Vagina (tissue), 2 donors: ENCODE results near the gene MTUS2.

Experiments used
- POLR2A ChIP-seq, 2 donors: fragments of 450-650 bp; IDR thresholded peaks; one replicate each; pipeline ENCODE4 v1.6.1; 2017; ENCODE audit warnings: antibody characterized with exemption in 2 of 2, mild to moderate bottlenecking in 2 of 2, moderate library complexity in 2 of 2
- POLR2AphosphoS5 ChIP-seq, 2 donors: sonication (generic); formaldehyde crosslinking; IDR thresholded peaks; one replicate each; pipeline ENCODE4 v1.9.0; 2017; ENCODE audit warnings: antibody characterized with exemption in 2 of 2, mild to moderate bottlenecking in 2 of 2, low read depth in 1 of 2; ENCODE audit not compliant: insufficient read depth in 1 of 2
- TF ChIP-seq, protein P1 (sequence below), 3 experiments: fragments of 450-650 bp in 2 of 3; fragments of 200-600 bp in 1 of 3; sonication (generic) in 1 of 3; IDR thresholded peaks; one replicate each; pipeline ENCODE4 v1.5.1; 2017 to 2019; ENCODE audit warnings: antibody characterized with exemption in 3 of 3, mild to moderate bottlenecking in 2 of 3, moderate library complexity in 2 of 3

DNA sequence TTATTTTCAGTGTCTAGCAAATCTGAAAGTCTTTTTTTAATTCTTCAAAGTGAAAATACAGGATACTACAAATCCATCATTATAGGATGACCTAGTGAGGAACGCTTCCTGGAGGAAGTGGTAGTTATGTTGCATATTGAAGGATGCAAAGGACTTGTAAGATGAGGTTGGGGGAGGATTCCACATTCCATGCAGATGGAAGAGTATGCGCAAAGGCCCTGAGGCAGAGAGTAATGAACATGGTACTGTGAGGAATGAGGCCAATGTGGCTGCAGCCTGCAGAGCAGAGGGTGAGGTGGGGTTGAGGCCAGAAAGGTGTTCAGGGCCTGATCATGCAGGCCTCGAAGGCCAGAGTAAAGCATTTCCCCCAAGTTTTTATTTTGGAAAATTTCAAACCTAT lies 202.8 kb downstream of the MTUS2 start:
- TF ChIP-seq, protein P1, sequence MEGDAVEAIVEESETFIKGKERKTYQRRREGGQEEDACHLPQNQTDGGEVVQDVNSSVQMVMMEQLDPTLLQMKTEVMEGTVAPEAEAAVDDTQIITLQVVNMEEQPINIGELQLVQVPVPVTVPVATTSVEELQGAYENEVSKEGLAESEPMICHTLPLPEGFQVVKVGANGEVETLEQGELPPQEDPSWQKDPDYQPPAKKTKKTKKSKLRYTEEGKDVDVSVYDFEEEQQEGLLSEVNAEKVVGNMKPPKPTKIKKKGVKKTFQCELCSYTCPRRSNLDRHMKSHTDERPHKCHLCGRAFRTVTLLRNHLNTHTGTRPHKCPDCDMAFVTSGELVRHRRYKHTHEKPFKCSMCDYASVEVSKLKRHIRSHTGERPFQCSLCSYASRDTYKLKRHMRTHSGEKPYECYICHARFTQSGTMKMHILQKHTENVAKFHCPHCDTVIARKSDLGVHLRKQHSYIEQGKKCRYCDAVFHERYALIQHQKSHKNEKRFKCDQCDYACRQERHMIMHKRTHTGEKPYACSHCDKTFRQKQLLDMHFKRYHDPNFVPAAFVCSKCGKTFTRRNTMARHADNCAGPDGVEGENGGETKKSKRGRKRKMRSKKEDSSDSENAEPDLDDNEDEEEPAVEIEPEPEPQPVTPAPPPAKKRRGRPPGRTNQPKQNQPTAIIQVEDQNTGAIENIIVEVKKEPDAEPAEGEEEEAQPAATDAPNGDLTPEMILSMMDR (IDR thresholded peaks at IDR 0.05), result no peak
- no peak for TF ChIP-seq POLR2AphosphoS5 (IDR thresholded peaks at IDR 0.05; ENCODE audit: insufficient read depth in 1 of 2, low read depth in 1 of 2)
- no peak for TF ChIP-seq POLR2A (IDR thresholded peaks at IDR 0.05)
